ENCODE measurements around the gene MS4A10. TPM values are rescaled to one million over a fixed set of nuclear protein-coding genes. Genes with fewer than 3 reads are reported as not detected.

MS4A10 gene
- total RNA-seq, 1 donor from 2014 or later: not detected

GRCh38 chr11:60762851-60763691 is 22.1 kb upstream of the MS4A10 start:
- no peaks in the 10 kb centered on the region for H3K4me1 ChIP-seq
- DNase-seq (peak; percentile 59), ATAC-seq (peak; percentile 73)
- H3K27ac ChIP-seq: no peak overlapping the region
- H3K9me3 ChIP-seq: no peaks in the 10 kb centered on the region
- no peak overlapping the region for H3K4me3 ChIP-seq
- TF ChIP-seq CTCF (IDR thresholded peaks at IDR 0.05): peak; percentile 38
- H3K27me3 ChIP-seq: peaks cover 29% of the 10 kb centered on the region
- intact Hi-C loops (cut with DNase I): no loop called here
- H3K36me3 ChIP-seq: no peaks in the 10 kb centered on the region

GRCh38 chr11:60763692-60764369 is 21.3 kb upstream of the MS4A10 start:
- no peaks in the 10 kb centered on the region for H3K9me3 ChIP-seq
- no peak for DNase-seq
- peak; percentile 58 for ATAC-seq
- no peaks in the 10 kb centered on the region for H3K36me3 ChIP-seq
- no peaks in the 10 kb centered on the region for H3K4me1 ChIP-seq
- no peak for TF ChIP-seq CTCF (IDR thresholded peaks at IDR 0.05)
- intact Hi-C loops (cut with DNase I): no loop called here
- peaks cover 29% of the 10 kb centered on the region for H3K27me3 ChIP-seq
- no peak overlapping the region for H3K4me3 ChIP-seq
- no peak overlapping the region for H3K27ac ChIP-seq

GRCh38 chr11:60764879-60765278 is 20.3 kb upstream of the MS4A10 start:
- no peaks in the 10 kb centered on the region for H3K4me1 ChIP-seq
- DNase-seq: no peak
- H3K9me3 ChIP-seq: no peaks in the 10 kb centered on the region
- ATAC-seq: no peak
- H3K27ac ChIP-seq: no peak overlapping the region
- intact Hi-C loops (cut with DNase I): no loop called here
- no peak for TF ChIP-seq CTCF (IDR thresholded peaks at IDR 0.05)
- peaks cover 29% of the 10 kb centered on the region for H3K27me3 ChIP-seq
- H3K36me3 ChIP-seq: no peaks in the 10 kb centered on the region
- no peak overlapping the region for H3K4me3 ChIP-seq

GRCh38 chr11:60765355-60765754 is 19.8 kb upstream of the MS4A10 start:
- H3K27ac ChIP-seq: no peak overlapping the region
- TF ChIP-seq CTCF (IDR thresholded peaks at IDR 0.05): no peak
- H3K4me1 ChIP-seq: no peaks in the 10 kb centered on the region
- ATAC-seq (no peak), DNase-seq (no peak)
- no peak overlapping the region for H3K4me3 ChIP-seq
- intact Hi-C loops (cut with DNase I): no loop called here
- no peaks in the 10 kb centered on the region for H3K36me3 ChIP-seq
- H3K9me3 ChIP-seq: no peaks in the 10 kb centered on the region
- peaks cover 29% of the 10 kb centered on the region for H3K27me3 ChIP-seq

- Histone ChIP-seq H3K27me3 (peaks cover 29% of the 10 kb centered on the region), H3K9me3 (no peaks in the 10 kb centered on the region), H3K4me3 (no peak overlapping the region), H3K4me1 (no peaks in the 10 kb centered on the region), H3K36me3 (no peaks in the 10 kb centered on the region), H3K27ac (no peak overlapping the region)
- ATAC-seq (no peak), DNase-seq (no peak)
- TF ChIP-seq CTCF (IDR thresholded peaks at IDR 0.05): no peak
- intact Hi-C loops (cut with DNase I): no loop called here
Measured at GRCh38 chr11:60766547-60766946, 18.6 kb upstream of the MS4A10 start.

All from upper lobe of right lung (tissue), 1 donor.